ENCODE measurements around the gene FRMD3. TPM values are rescaled to one million over a fixed set of nuclear protein-coding genes. Genes with fewer than 3 reads are reported as not detected.
A peak's percentile ranks its signal among the peaks of the same experiment; 100 is the strongest.

FRMD3 gene
- polyA plus RNA-seq, 1 donor, result 20.9 TPM

GRCh38 chr9:83234541-83234940 lies 303.7 kb downstream of the FRMD3 start:
- no peak for DNase-seq

GRCh38 chr9:83233647-83234046 lies 304.6 kb downstream of the FRMD3 start:
- no peak for DNase-seq

- no peak for DNase-seq
Observed at GRCh38 chr9:83231039-83231438, 307.2 kb downstream of the FRMD3 start.

- peak; percentile 27 for DNase-seq
Observed at GRCh38 chr9:83220730-83221129, 317.5 kb downstream of the FRMD3 start.

- no peak for DNase-seq
Observed at GRCh38 chr9:83219924-83220438, 318.2 kb downstream of the FRMD3 start.

- peak; percentile 80 for DNase-seq
Observed at GRCh38 chr9:83219154-83219923, 318.9 kb downstream of the FRMD3 start.

- DNase-seq, result peak; percentile 12
Observed at GRCh38 chr9:83218411-83219090, 319.6 kb downstream of the FRMD3 start.

- DNase-seq, result no peak
Observed at GRCh38 chr9:83209188-83209731, 328.9 kb downstream of the FRMD3 start.

- no peak for DNase-seq
Observed at GRCh38 chr9:83208065-83208850, 329.9 kb downstream of the FRMD3 start.

- no peak for DNase-seq
Observed at GRCh38 chr9:83204047-83204446, 334.2 kb downstream of the FRMD3 start.

GRCh38 chr9:83200531-83200930 lies 337.7 kb downstream of the FRMD3 start:
- no peak for DNase-seq

- DNase-seq, result no peak
Observed at GRCh38 chr9:83199832-83200231, 338.4 kb downstream of the FRMD3 start.

GRCh38 chr9:83199240-83199639 lies 339.0 kb downstream of the FRMD3 start:
- DNase-seq, result peak; percentile 50

GRCh38 chr9:83198371-83198770 lies 339.8 kb downstream of the FRMD3 start:
- DNase-seq, result no peak

GRCh38 chr9:83197591-83197990 lies 340.6 kb downstream of the FRMD3 start:
- DNase-seq, result no peak

GRCh38 chr9:83196946-83197345 lies 341.3 kb downstream of the FRMD3 start:
- no peak for DNase-seq

Other genes with a start within 250 kb of the FRMD3 start
- 11.5 TPM for gene IDNK, start 84.7 kb upstream of the FRMD3 start, polyA plus RNA-seq (ENCODE audit: insufficient read length)
- gene UBQLN1, start 169.6 kb upstream of the FRMD3 start, polyA plus RNA-seq (ENCODE audit: insufficient read length), result 117 TPM

Measured in left kidney (tissue), 2 donors.